Central memory CD8-positive, alpha-beta T cell (primary cell): ENCODE measurements around the gene SUGCT.

Experiments used
- ATAC-seq: fragments of 150-1000 bp; cut with Tn5 transposase; replicated peaks from 2 replicates; pipeline ENCODE4 v1.10.0; 2022; ENCODE audit warnings: mild to moderate bottlenecking, moderate FRiP score, moderate number of reproducible peaks; ENCODE audit not compliant: poor library complexity, severe bottlenecking; ENCODE audit errors: extremely low read depth
- DNase-seq, 2 donors: peaks; one replicate each; pipeline ENCODE4 v3.0.0; 2021; ENCODE audit warnings: low spot score in 2 of 2
- H3K27ac Mint-ChIP-seq: one replicate; pipeline ENCODE4 v1.8.0; 2022; ENCODE audit warnings: low read depth, mild to moderate bottlenecking, moderate library complexity, mixed read lengths
- H3K27me3 Mint-ChIP-seq: one replicate; pipeline ENCODE4 v1.8.0; 2022; ENCODE audit warnings: mixed read lengths
- H3K36me3 Mint-ChIP-seq: one replicate; pipeline ENCODE4 v1.8.0; 2022; ENCODE audit warnings: mild to moderate bottlenecking, moderate library complexity, mixed read lengths; ENCODE audit not compliant: insufficient read depth
- H3K4me1 Mint-ChIP-seq: one replicate; pipeline ENCODE4 v1.8.0; 2022; ENCODE audit warnings: mixed read lengths
- H3K4me3 Mint-ChIP-seq: one replicate; pipeline ENCODE4 v1.8.0; 2022; ENCODE audit warnings: mild to moderate bottlenecking, moderate library complexity, mixed read lengths
- H3K9me3 Mint-ChIP-seq: one replicate; pipeline ENCODE4 v1.8.0; 2022; ENCODE audit warnings: mixed read lengths

SUGCT gene

GRCh38 chr7:40299097-40299496 is 164.3 kb downstream of the SUGCT start:
- no peak overlapping the region for H3K27ac Mint-ChIP-seq
- no peaks in the 10 kb centered on the region for H3K27me3 Mint-ChIP-seq
- DNase-seq (no peak), ATAC-seq (no peak)
- no peak overlapping the region for H3K4me3 Mint-ChIP-seq
- no peaks in the 10 kb centered on the region for H3K4me1 Mint-ChIP-seq
- no peaks in the 10 kb centered on the region for H3K9me3 Mint-ChIP-seq
- H3K36me3 Mint-ChIP-seq = no peaks in the 10 kb centered on the region

- Mint-ChIP-seq H3K27ac (no peak overlapping the region), H3K4me1 (no peaks in the 10 kb centered on the region), H3K36me3 (no peaks in the 10 kb centered on the region), H3K9me3 (no peaks in the 10 kb centered on the region), H3K4me3 (no peak overlapping the region), H3K27me3 (no peaks in the 10 kb centered on the region)
- DNase-seq (no peak), ATAC-seq (no peak)
Measured at GRCh38 chr7:40300146-40300670, 165.4 kb downstream of the SUGCT start.

DNA sequence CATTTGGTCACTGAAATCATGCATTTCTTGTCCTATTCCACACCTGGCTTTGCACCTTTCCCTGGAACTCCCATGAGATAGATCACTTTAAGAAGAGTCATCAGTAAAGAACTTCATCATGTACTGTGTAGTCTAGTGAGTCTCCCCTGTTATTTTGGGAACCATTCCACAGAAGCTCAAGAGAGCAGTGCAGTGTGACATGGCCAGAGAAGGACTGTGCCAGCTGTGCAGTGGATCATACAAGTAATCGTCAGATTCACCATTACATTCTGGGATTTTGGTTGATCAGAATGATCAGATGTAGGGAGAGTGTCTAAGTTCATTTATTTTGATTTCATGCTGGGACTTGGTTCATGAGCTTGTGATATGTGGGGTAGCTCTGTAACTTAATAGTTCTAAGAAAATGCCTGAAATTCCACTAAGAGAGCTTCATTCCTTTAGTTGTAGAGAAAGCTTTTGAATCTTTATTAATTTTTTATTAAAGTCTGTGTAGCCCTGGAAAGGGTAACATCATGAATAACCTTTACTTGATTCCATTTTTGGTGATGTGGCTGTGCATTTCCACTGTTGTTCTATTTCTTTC is 166.8 kb downstream of the SUGCT start:
- no peaks in the 10 kb centered on the region for H3K27me3 Mint-ChIP-seq
- no peak overlapping the region for H3K27ac Mint-ChIP-seq
- H3K9me3 Mint-ChIP-seq = no peaks in the 10 kb centered on the region
- H3K36me3 Mint-ChIP-seq = no peaks in the 10 kb centered on the region
- no peak for ATAC-seq
- H3K4me3 Mint-ChIP-seq = no peak overlapping the region
- no peak for DNase-seq
- H3K4me1 Mint-ChIP-seq = no peaks in the 10 kb centered on the region

DNA sequence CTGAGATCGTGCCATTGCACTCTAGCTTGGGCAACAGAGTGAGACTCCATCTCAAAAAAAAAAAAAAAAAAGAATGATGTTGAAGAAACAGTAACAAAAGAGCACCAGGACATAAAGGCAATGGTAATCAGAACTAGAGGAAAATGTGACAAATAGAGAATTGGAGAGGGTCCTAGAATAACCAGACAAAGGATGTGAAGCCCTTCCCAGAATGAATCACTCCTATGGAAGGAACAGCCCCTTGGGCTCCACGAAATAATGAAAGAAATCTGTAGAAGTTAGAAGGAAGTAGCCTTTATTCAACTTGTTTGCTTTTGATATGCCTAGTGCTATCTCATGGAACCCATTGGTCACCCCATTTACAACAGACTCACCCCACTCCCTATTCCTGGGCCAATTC is 169.2 kb downstream of the SUGCT start:
- no peaks in the 10 kb centered on the region for H3K9me3 Mint-ChIP-seq
- no peaks in the 10 kb centered on the region for H3K36me3 Mint-ChIP-seq
- no peaks in the 10 kb centered on the region for H3K27me3 Mint-ChIP-seq
- no peak for ATAC-seq
- H3K4me3 Mint-ChIP-seq = no peak overlapping the region
- no peak for DNase-seq
- H3K27ac Mint-ChIP-seq = no peak overlapping the region
- H3K4me1 Mint-ChIP-seq = no peaks in the 10 kb centered on the region

- no peak for ATAC-seq
- no peak for DNase-seq
- Mint-ChIP-seq H3K4me3 (no peak overlapping the region), H3K4me1 (no peaks in the 10 kb centered on the region), H3K27me3 (no peaks in the 10 kb centered on the region), H3K36me3 (no peaks in the 10 kb centered on the region), H3K27ac (no peak overlapping the region), H3K9me3 (no peaks in the 10 kb centered on the region)
Measured at GRCh38 chr7:40305229-40305628, 170.4 kb downstream of the SUGCT start.

DNA sequence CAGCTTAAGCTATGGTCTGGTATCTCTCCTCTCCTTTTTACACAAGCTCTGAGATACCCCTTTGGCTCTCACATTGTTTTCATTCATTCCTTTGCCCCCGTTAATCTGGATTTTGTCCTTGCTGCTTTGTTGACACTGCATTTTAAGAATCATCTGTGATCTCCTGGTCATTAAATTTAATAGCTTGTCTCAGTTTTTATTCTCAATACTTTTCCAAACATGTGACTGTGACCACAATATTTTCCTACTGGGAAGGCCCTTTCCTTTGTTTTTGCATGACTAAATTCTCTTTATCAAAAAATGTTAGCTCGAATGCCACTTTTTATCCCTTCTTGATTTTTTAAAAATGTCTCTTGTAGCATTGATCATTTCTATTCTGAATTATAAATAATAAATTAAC is 171.2 kb downstream of the SUGCT start:
- H3K27ac Mint-ChIP-seq = no peak overlapping the region
- DNase-seq (no peak), ATAC-seq (no peak)
- no peaks in the 10 kb centered on the region for H3K9me3 Mint-ChIP-seq
- H3K36me3 Mint-ChIP-seq = no peaks in the 10 kb centered on the region
- H3K4me3 Mint-ChIP-seq = no peak overlapping the region
- H3K27me3 Mint-ChIP-seq = no peaks in the 10 kb centered on the region
- H3K4me1 Mint-ChIP-seq = no peaks in the 10 kb centered on the region

GRCh38 chr7:40306596-40306995 is 171.8 kb downstream of the SUGCT start:
- Mint-ChIP-seq H3K27me3 (no peaks in the 10 kb centered on the region), H3K4me1 (no peaks in the 10 kb centered on the region), H3K4me3 (no peak overlapping the region), H3K9me3 (no peaks in the 10 kb centered on the region), H3K27ac (no peak overlapping the region), H3K36me3 (no peaks in the 10 kb centered on the region)
- DNase-seq (no peak), ATAC-seq (no peak)

- ATAC-seq (no peak), DNase-seq (no peak)
- H3K4me1 Mint-ChIP-seq = no peaks in the 10 kb centered on the region
- H3K27ac Mint-ChIP-seq = no peak overlapping the region
- H3K27me3 Mint-ChIP-seq = no peaks in the 10 kb centered on the region
- no peaks in the 10 kb centered on the region for H3K9me3 Mint-ChIP-seq
- H3K4me3 Mint-ChIP-seq = no peak overlapping the region
- H3K36me3 Mint-ChIP-seq = no peaks in the 10 kb centered on the region
Measured at GRCh38 chr7:40310258-40310657, 175.5 kb downstream of the SUGCT start.

DNA sequence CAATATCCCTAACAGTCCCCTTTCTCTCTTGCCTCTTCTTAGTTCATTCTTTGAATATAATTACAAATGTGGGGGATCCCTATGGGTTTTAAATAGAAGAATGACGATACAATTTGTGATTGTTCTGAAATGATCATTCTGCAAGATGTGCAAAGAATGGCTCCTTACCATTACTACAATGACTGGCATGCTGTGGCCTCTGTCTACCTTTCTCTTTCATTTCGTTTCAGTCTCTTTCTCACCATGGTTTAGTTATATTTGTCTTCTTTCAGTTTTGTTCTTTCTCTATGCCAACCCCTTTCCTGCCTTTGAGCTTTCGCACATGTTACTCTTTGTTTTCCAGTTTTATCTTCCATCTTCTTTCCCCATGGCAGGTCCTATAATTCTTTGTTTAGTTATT is 176.5 kb downstream of the SUGCT start:
- Mint-ChIP-seq H3K27me3 (no peaks in the 10 kb centered on the region), H3K27ac (no peak overlapping the region), H3K9me3 (no peaks in the 10 kb centered on the region), H3K36me3 (no peaks in the 10 kb centered on the region), H3K4me3 (no peak overlapping the region), H3K4me1 (no peaks in the 10 kb centered on the region)
- ATAC-seq = no peak
- DNase-seq = no peak

GRCh38 chr7:40315277-40315676 is 180.5 kb downstream of the SUGCT start:
- DNase-seq = no peak
- Mint-ChIP-seq H3K36me3 (no peaks in the 10 kb centered on the region), H3K4me3 (no peak overlapping the region), H3K27ac (no peak overlapping the region), H3K9me3 (no peaks in the 10 kb centered on the region), H3K4me1 (no peaks in the 10 kb centered on the region), H3K27me3 (no peaks in the 10 kb centered on the region)
- ATAC-seq = no peak

GRCh38 chr7:40316176-40316575 is 181.4 kb downstream of the SUGCT start:
- Mint-ChIP-seq H3K4me3 (no peak overlapping the region), H3K36me3 (no peaks in the 10 kb centered on the region), H3K27ac (no peak overlapping the region), H3K9me3 (no peaks in the 10 kb centered on the region), H3K27me3 (no peaks in the 10 kb centered on the region), H3K4me1 (no peaks in the 10 kb centered on the region)
- DNase-seq = no peak
- ATAC-seq = no peak

- no peaks in the 10 kb centered on the region for H3K9me3 Mint-ChIP-seq
- DNase-seq (no peak), ATAC-seq (no peak)
- no peak overlapping the region for H3K27ac Mint-ChIP-seq
- H3K36me3 Mint-ChIP-seq = no peaks in the 10 kb centered on the region
- H3K4me1 Mint-ChIP-seq = no peaks in the 10 kb centered on the region
- H3K4me3 Mint-ChIP-seq = no peak overlapping the region
- no peaks in the 10 kb centered on the region for H3K27me3 Mint-ChIP-seq
Measured at GRCh38 chr7:40324914-40325313, 190.1 kb downstream of the SUGCT start.

- Mint-ChIP-seq H3K36me3 (no peaks in the 10 kb centered on the region), H3K9me3 (no peaks in the 10 kb centered on the region), H3K27ac (no peak overlapping the region), H3K4me1 (no peaks in the 10 kb centered on the region), H3K4me3 (no peak overlapping the region), H3K27me3 (no peaks in the 10 kb centered on the region)
- ATAC-seq (no peak), DNase-seq (no peak)
Measured at GRCh38 chr7:40327113-40327512, 192.3 kb downstream of the SUGCT start.

- H3K27me3 Mint-ChIP-seq = no peaks in the 10 kb centered on the region
- DNase-seq (no peak), ATAC-seq (no peak)
- no peak overlapping the region for H3K4me3 Mint-ChIP-seq
- no peak overlapping the region for H3K27ac Mint-ChIP-seq
- H3K4me1 Mint-ChIP-seq = no peaks in the 10 kb centered on the region
- no peaks in the 10 kb centered on the region for H3K36me3 Mint-ChIP-seq
- no peaks in the 10 kb centered on the region for H3K9me3 Mint-ChIP-seq
Measured at GRCh38 chr7:40327873-40328272, 193.1 kb downstream of the SUGCT start.
